ENCODE measurements around the gene NAALADL2.
"Not testable (repeated sequence)": the region's sequence is repeated elsewhere in the genome, so short reads cannot be mapped to it uniquely, and the experiment has no call there.

Gene NAALADL2

DNA sequence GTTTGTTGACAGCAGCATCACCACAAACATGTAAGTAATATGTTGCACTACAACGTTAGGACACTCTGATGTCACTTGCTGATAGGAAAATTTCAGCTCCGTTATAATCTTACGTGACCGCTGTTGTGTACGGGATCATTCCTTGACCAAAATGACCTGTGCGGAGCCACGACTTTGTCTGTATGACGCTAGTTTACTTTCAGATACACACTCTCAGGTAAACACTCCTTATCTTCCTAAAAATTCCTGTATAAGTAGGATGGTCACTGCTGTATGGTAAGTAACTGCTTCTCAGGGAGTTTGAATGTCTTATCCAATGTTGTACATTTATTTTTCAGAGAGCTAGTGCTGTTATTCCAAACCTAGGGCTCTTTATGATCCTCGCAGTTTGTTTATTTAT, 410.3 kb downstream of the NAALADL2 start:
- DNase-seq (ENCODE audit: low read depth) = no peak

DNA sequence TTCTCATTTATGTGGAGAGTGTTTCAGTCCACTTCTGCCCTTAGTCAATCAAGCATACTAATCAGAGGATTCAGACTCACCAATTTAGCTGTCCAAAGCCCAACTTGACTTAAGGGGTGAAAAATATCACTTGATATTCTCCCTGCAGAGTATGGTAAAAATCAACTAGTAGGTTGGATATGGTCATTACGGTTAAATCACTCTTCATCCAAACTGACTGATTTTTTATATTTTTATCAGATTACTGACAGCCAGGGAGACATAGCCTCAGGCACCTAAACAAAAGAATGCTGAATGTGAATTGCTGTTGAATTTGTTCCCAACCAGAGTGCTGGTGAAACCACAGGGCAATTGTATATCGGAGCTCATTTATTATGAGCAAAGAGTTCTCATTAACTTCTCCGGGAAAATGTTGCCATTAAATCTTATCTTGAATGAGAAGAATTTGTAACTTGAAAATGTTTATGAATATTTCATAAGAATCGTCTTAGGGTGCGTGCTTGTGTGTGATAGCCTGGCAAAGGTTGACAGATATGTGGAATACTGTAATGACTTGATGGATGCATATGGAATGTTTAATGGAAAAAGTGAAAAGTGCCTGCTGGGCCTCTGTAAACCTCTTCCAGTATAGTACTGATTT, 411.2 kb downstream of the NAALADL2 start:
- DNase-seq (ENCODE audit: low read depth) = no peak

DNA sequence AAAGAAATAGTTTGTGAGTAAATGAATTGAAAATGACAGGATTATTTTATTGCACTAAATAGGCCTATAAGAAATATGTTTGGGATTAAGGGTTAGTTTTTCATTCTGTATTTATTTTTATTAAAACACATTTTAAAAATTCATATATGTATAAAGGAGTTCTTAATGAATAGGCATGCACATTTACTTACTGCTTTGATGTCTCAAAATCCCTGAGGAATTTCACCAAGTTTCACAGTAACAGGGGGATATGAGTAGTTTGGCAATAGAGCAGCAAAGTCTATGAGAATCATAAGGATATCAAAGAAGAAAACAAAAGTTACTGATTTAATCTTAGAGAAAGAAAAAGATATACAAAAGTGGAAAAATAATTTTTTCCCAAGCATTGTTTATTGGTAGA, 411.7 kb downstream of the NAALADL2 start:
- DNase-seq (ENCODE audit: low read depth) = no peak

DNA sequence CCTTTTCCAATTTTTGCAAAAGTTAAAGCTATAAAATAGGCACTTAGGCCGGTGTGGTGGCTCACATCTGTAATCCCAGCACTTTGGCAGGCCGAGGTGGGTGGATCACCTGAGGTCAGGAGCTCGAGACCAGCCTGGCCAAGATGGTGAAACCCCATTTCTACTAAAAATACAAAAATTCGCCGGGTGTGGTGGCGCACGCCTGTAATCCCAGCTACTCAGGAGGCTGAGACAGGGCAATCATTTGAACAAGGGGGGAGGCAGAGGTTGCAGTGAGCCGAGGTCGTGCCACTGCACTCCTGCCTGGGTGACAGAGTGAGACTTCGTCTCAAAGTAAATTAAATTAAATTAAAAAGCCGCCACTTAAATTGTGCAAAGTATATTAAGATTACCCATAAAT, 412.3 kb downstream of the NAALADL2 start:
- DNase-seq (ENCODE audit: low read depth) = not testable (repeated sequence)

DNA sequence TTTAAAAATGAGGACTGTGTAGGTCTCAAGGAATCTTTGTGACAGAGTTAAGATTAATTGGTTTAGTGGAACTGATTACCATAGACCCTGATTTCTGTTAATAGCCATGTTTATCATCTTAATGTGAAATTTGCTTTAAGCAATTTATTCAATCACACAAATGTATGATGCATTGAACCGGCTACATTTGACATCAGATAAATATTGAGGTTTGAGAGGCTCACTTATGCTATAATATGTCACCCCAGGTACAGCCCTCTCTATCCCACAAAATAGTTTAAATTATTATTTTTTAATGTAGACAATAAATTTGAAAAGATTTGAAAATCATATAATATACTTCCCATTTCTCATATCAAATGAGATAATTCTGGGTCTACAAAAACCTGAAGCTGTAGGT, 413.3 kb downstream of the NAALADL2 start:
- no peak for DNase-seq (ENCODE audit: low read depth)

DNA sequence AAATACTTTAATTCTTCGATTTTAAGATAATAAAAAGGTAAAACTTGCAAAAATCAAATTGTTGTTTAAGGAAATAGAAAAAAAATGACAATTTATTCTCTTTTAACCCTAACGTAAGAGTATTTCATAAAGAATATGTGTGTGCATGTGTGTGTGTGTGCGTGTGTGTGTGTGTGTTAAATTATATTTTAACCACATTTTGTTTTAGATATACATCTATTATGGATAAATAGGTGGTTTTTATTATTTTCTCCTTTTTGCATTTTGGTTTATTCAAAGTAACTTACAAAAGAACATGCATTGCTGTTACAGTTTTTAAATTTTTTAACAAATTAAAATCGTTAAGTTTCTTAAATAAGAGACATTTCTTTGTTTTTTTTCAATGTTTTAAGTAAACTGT, 414.4 kb downstream of the NAALADL2 start:
- no peak for DNase-seq (ENCODE audit: low read depth)

DNA sequence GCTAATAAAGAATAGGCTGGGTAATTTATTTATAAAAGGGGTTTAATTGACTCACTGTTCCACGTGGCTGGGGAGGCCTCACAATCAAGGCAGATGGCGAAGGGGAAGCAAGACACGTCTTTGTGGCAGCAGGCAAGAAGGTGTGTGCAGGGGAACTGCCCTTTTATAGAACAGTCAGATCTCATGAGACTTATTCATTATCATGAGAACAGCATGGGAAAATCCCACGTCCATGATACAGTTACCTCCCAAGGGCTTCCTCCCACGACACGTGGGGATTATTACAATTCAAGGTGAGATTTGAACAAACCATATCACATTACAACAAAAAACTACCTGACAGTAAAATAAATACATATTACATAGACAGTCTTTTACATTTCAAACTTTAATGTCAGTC, 414.9 kb downstream of the NAALADL2 start:
- DNase-seq (ENCODE audit: low read depth) = no peak

DNA sequence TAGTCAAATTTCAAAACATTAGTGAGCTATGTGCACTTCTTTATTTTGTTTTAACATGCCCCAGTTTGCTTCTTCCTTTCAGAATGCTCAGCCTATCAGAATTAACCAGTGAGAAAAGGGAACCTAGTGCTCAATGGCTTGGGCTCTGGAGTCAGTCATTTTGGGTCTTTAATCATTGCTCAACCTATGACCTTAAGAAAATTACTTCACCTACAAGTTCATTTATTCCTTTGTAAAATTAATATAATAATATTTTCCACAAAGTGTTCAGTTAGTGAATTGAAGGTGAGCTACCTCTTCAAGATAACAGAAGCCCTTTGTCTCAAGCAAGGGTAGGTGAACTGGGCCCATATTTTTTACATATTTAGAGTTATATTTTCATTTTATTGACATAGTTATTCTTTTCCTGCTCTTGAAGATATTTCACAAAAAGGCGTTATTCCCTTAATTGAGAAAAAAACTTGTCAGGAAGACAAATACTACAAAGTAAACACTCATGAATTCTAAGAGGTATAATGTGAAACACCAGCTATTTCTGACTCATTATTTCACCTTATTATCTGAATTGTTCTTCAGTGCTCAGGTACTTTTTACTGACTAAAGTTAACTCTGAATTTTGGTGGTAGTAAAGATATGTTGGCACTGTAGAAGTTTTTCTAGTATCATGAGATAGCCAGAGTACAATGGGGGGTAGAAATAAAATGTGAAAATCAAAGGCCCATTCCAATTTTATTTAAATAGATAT, 415.5 kb downstream of the NAALADL2 start:
- DNase-seq (ENCODE audit: low read depth) = no peak

DNA sequence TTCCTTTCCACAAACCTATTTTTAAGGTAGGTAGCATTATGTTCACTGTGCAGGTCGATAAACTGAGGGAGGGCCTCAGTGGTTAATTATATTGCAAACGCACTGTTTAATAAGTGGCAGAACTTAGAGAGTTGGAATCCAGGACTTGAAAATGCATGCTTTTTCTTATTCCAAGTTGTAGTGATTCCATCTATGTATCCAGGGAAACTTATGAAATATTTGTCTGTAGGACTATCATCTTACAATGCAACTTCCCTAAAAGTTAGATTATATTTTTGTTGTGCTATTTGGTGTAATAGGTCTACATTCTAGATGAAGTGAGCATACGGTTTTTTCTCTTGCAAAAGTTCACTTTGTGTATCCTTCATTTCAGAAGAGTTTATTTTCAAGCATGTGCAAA, 419.5 kb downstream of the NAALADL2 start:
- no peak for DNase-seq (ENCODE audit: low read depth)

DNA sequence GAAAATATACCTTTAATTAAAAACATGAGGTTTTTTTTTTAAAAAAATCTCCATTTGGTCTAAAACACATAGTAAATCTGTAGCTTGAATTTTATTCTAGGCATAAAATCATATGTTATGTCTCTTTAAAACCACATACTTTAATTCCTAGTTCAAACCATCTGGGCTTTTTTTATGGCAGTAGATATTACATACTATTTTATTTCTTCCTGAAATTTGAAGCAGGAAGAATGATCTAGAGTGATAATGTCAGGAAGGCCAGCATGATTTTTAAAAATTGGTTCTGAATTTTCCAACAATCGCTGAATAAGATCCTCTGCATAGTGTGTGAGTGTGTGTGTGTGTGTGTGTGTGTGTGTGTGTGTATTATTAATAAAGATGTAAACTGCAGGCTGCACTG, 420.3 kb downstream of the NAALADL2 start:
- DNase-seq (ENCODE audit: low read depth) = no peak

DNA sequence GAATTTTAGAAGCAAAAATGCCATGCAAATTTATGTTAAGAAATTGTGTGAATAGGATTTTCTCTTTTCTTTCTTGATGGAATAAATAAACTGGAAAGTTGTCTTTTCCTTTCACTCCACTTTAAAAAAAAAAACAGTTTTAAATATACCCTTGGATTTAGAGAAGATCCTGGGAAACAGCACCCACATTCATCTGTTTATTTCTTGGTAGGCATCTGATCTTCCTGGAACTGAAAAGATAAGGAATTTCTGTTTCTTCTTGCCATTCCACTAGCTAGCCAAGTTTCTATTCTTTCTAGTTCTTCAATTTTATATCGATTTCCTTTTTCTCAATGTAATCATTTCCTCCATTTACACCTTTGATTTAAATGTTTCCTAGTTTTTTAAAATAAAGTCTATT, 420.8 kb downstream of the NAALADL2 start:
- DNase-seq (ENCODE audit: low read depth) = no peak

DNA sequence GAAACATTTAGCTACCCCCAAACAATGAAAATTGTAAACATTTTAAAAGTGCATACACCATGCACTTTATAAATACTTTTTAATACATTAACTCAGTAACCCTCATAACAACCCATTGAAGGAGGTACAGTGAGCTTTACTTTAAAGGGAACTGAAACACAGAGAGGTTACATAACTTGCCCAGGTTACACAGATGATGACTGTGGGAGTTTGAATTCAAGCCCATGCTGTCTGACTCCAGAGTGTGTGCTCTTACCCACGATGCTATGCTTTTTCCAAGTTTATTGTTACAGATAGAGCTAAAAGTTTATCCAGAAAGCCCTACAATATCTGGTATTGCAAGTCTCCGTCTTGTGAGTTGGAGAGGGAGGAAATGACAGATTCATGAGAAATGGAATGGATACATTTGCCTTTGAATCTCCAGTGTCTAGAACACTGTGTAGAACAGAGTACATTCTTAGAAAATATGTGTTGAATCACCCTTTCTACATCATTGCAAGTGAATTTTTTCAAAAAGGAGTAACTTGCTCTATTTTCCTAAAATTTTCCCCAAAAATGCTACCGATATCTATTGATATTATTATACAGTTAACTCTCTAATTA, 428.3 kb downstream of the NAALADL2 start:
- no peak for DNase-seq (ENCODE audit: low read depth)

DNA sequence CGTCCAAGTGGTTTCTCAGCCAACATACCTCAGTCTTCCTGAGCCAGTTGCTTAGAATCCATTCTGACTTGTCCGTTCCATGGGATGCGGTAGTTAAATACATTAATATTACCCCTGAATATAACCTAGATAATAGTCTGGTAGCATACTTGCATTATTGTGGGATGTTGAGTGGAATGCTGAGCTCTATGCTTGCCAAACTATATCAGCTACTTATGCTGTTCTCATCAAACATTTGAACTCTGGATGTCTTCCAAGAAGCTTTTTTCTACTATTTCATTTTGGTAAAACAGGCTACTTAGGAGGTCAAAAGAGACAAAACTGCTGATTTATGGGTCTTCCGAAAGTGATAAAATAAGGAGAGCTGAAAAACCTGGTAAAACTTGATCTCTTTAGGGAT, 429.5 kb downstream of the NAALADL2 start:
- DNase-seq (ENCODE audit: low read depth) = no peak

DNA sequence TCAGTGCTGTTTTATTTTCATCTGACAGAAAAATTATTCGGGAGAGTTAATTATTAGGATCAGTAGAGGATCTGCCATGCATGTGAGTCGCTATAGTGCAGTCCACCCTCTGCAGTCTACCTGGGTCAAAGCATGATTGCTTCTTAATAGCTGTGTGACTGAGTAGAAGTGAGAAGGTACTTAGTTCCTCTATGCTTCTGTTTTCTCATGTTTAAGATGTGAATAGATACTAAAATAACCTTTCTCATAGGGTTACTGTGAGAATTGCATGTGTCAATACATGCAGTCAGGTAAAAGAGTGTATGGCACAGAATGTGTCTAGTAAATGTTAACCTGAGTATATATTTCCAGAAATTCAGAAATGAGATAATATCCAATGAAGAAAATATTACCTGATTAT, 435.7 kb downstream of the NAALADL2 start:
- no peak for DNase-seq (ENCODE audit: low read depth)

DNA sequence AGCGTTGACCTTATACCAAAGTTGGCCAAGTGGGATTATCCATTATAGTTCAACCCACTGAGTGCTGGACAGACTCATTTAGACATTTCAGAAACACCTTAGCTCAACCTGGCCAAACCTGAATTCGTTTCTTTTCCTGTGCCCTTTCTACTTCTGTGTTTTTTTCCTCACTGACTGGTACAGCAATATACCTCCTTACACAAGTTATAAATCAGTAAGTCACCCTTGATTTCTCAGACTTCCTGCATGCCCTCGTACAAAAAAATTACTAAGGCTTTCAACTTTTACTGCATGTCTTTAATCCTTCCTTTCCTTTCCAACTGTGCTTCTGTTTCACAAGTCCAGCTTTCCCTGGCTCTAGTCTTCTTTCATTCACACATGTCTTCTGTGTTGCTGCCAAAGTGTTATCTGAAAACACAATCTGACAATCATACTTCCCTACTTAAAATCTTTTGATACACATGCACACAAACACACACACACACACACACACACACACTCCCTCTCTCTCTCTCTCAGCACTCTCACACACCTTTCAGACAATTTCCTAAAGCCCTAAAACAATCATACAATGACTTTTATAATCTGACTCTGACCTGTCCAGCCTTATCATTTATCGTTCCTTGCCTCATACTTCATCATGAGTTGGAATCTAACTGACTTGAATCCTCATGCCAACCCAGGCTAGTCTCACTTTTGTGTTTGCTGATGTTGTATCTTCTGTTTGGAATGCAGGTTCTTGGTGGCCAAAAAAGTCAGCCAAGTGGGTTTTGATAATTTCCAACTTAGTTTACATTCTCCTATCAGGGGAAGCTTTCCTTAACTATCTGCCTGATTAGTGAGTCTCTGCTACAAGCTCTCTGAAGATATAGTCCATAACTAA, 436.4 kb downstream of the NAALADL2 start:
- no peak for DNase-seq (ENCODE audit: low read depth)

DNA sequence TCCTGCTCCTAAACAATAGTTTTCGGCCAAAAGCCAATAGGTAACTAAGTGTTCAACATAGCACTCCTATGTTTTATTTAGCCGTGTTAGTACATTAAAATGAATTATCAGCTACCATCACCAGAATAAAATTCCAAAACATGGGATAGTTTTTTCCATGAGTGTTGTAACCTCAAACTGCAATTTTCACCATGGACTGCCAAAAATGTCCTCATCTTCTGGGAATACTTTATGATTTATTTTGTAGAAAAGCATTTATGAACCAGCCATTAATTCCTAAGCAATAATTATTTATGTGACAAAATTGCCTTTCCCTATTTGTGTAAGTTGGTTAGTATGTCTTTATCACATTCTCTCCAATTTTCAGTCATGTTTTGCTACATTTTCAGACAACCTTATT, 438.1 kb downstream of the NAALADL2 start:
- DNase-seq (ENCODE audit: low read depth) = no peak

DNA sequence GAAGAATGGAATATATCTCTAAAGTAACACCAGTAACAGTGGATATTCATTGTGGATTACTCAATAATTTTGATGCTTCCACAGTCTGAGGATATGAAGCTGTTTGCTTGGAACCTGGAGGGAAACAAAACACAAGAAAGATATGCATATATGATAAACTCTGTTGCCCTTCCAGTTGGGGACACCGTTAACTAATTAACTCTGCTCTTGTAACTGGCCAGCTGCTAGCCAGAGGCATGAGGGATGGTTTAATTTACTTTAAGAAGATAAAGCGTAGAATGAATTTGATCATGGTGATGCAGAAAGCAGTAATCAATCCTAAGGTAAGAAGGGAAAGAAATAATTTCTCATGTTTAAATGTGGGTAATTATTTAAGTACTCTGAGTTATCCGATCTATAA, 442.6 kb downstream of the NAALADL2 start:
- no peak for DNase-seq (ENCODE audit: low read depth)

DNA sequence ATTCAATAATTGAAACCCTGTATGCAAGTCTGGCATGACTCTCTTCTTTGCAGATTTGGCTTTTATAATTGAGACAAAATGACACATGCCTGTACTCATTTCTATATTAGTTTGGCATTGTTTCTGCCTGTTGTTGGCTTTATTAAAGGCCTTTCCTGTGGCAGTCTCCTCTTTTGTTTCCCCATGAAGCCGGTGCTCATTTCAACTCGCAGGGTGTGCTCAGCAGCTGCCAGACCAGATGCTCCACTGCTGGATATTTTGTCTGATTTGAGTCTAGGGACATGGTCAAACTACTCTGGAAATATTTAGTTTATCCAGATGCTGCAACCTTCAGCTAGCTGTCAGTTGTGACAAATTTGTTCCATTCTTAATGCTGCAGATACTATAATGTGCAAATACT, 445.3 kb downstream of the NAALADL2 start:
- DNase-seq (ENCODE audit: low read depth) = no peak

DNA sequence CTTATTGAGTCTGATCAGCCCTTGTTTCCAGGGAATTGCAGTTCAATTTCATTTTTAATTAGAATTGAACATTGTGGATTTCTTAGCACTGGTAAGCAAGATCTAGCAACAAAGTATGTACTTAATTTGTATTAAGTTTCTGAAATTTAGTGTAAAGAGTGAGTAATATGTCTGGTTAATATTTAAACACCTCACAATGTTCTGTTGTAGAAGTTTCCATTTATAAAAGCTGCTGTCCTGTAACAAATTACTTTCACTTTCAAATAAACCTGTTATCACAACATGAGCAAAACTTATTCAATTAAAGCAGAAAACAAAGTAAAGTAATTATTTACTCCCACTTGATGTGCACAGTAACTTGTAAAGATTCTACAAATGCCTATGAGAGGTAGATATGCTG, 448.5 kb downstream of the NAALADL2 start:
- DNase-seq (ENCODE audit: low read depth) = no peak

DNA sequence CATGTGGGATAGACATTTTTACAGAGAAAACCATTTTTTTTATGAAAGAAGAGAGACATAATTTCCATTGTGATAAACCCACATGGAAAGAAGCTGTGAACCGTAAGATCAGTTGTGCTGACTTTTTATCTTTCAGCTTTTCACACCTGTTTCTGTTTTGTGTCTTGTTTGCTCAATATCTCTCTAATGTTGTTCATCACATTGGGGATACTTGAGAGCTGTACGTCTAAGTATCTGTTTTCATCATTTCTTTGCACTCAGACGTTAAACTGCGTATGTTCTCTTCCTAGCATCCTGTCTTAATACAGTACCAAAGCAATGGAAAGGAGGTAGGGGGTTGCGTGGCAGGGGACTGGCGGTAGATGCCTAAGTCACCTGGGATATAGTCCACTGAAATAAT, 449.0 kb downstream of the NAALADL2 start:
- DNase-seq (ENCODE audit: low read depth) = no peak

DNA sequence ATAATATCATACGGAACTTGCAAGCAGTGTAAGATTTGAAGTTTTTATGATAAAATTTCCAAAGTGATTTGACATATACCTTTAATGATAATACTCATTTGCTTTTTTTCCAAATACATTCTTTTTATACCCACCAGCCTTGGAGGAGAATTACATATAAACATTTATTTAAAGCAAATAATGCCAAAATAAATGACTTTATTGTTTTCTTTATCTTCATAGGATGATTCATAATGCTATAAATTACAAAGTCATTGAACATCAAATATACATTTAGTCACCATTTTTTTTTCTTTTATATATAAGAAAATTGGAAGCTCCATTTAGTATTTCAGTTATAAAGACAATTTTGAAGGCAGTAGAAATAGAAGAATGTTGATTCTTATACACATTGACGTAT, 450.9 kb downstream of the NAALADL2 start:
- DNase-seq (ENCODE audit: low read depth) = no peak

DNA sequence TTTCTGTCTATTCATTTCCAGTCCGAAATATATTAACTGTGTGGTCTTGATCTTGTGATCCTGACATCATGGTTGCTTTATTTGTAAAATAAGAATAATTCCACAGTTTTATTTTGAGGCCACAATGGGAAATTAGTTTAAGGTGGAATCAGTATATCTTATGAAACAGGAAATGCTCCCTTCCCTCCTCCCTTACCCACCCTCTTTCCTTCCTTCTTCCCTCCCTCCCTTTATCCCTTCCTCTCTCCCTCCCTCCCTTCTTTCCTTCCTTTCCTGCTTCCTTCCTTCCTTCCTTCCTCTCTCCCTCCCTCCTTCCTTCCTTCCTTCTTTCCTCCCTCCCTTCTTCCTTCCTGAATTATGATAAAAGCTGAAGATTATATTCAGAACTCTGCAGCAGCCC, 452.3 kb downstream of the NAALADL2 start:
- DNase-seq (ENCODE audit: low read depth) = no peak

DNA sequence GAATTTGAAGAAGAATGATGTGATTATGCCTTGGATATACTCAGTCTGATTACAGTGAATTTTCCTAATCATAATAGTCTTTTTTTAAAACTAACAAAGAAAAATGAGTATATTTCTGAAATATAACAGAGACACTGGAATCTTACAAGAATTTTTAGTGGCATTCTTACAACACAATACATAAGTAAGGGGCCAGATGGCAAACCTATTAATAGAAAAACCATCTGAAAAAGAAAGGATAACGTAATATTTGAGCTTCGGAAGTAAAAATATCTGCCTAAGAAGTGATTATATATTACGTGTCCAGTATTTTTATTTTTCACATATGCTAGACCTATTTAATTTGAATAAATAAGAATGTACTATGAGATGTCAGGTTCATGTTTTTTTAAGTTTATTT, 452.8 kb downstream of the NAALADL2 start:
- DNase-seq (ENCODE audit: low read depth) = no peak

All from activated T-helper 9 cell treated with anti-CD3 and anti-CD28 coated beads, Interleukin-2, amount 50 U/mL, for 16 hours (primary cell).